GM15510 (cell line): Measurements from ENCODE around the gene PHEX.

Source experiments
- POLR2A ChIP-seq: IDR thresholded peaks from 3 replicates; pipeline ENCODE4 v1.6.1; 2011; ENCODE audit warnings: borderline replicate concordance; ENCODE audit not compliant: insufficient read length; ENCODE audit errors: extremely low read depth

Gene PHEX

GRCh38 chrX:22026731-22027130 is 5.4 kb upstream of the PHEX start:
- no peak for TF ChIP-seq POLR2A

- TF ChIP-seq POLR2A: no peak
Measured at GRCh38 chrX:22032506-22032905, 381 bp downstream of the PHEX start.

GRCh38 chrX:22033818-22034217 is 1.7 kb downstream of the PHEX start:
- no peak for TF ChIP-seq POLR2A

GRCh38 chrX:22035236-22035635 is 3.1 kb downstream of the PHEX start:
- no peak for TF ChIP-seq POLR2A

- no peak for TF ChIP-seq POLR2A
Measured at GRCh38 chrX:22037225-22037624, 5.1 kb downstream of the PHEX start.

GRCh38 chrX:22037911-22038537 is 5.9 kb downstream of the PHEX start:
- no peak for TF ChIP-seq POLR2A

- no peak for TF ChIP-seq POLR2A
Measured at GRCh38 chrX:22039541-22039940, 7.4 kb downstream of the PHEX start.

- TF ChIP-seq POLR2A: no peak
Measured at GRCh38 chrX:22040184-22040583, 8.1 kb downstream of the PHEX start.

GRCh38 chrX:22041907-22042530 is 9.9 kb downstream of the PHEX start:
- no peak for TF ChIP-seq POLR2A

GRCh38 chrX:22043872-22044271 is 11.7 kb downstream of the PHEX start:
- TF ChIP-seq POLR2A: no peak

- TF ChIP-seq POLR2A: no peak
Measured at GRCh38 chrX:22047468-22047867, 15.3 kb downstream of the PHEX start.

- TF ChIP-seq POLR2A: no peak
Measured at GRCh38 chrX:22053481-22053880, 21.4 kb downstream of the PHEX start.

GRCh38 chrX:22056235-22056634 is 24.1 kb downstream of the PHEX start:
- no peak for TF ChIP-seq POLR2A

GRCh38 chrX:22057667-22058066 is 25.5 kb downstream of the PHEX start:
- TF ChIP-seq POLR2A: no peak

GRCh38 chrX:22059775-22060174 is 27.6 kb downstream of the PHEX start:
- no peak for TF ChIP-seq POLR2A

- no peak for TF ChIP-seq POLR2A
Measured at GRCh38 chrX:22060415-22061280, 28.5 kb downstream of the PHEX start.

- no peak for TF ChIP-seq POLR2A
Measured at GRCh38 chrX:22063284-22063683, 31.2 kb downstream of the PHEX start.

- TF ChIP-seq POLR2A: no peak
Measured at GRCh38 chrX:22069586-22069985, 37.5 kb downstream of the PHEX start.
